ENCODE data around the gene ACYP1. TPM values are rescaled to one million over a fixed set of nuclear protein-coding genes. Genes with fewer than 3 reads are reported as not detected.

ACYP1 gene
- 21.8 and 34.0 TPM in 2 replicates for total RNA-seq (2014; rRNA removed; shearing (Covaris generic))

GRCh38 chr14:75063491-75064204, at the start of gene ACYP1:
Gene ACYP1, minus strand, starts transcription at chr14:75064024. Its CDS starts 471 bp downstream, at chr14:75063553.
- DNase-seq (ENCODE audit: low read depth) = peak; percentile 95

- no peak for DNase-seq (ENCODE audit: low read depth)
Observed at GRCh38 chr14:75109877-75110276, 46.1 kb upstream of the ACYP1 start.

GRCh38 chr14:75107186-75107585, 43.4 kb upstream of the ACYP1 start:
- no peak for DNase-seq (ENCODE audit: low read depth)

DNA sequence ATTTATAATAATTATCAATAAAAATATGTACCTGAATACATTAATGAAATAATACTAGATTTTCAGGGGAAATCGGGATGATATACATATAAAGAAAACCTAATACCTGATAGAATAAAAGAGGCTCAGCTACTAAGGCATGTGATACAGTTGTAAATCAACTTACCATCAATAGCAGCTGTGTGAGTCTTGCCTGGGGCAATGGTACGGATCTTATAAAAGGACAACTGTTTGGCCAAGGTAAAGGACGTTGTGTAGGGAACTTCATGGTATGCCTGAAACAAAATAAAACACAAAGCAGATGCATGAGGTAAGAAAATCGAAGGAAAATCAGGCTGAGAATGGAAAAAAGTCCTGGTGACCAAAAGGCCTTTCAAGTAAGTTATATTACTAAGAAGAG, 37.7 kb upstream of the ACYP1 start:
- no peak for DNase-seq (ENCODE audit: low read depth)

DNA sequence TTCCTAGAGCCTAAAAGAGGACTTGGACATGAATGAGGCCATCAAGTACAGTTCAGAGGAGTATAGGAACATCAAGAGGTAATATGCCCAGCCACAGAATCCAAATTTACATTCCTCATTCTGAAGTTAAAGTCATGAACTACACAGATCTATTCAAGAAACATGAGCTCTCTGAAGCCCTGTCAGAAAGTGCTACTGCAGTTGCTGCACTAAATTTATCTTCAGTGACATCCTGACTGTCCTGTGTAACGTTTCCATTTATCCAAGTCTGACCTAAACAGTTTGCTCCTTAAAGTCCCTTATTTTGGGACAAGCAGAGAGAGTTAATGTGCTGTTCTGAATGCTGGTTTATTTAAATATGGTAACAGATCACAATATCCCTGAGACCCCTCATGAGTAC, 34.9 kb upstream of the ACYP1 start:
- no peak for DNase-seq (ENCODE audit: low read depth)

- no peak for DNase-seq (ENCODE audit: low read depth)
Observed at GRCh38 chr14:75098212-75098611, 34.4 kb upstream of the ACYP1 start.

DNA sequence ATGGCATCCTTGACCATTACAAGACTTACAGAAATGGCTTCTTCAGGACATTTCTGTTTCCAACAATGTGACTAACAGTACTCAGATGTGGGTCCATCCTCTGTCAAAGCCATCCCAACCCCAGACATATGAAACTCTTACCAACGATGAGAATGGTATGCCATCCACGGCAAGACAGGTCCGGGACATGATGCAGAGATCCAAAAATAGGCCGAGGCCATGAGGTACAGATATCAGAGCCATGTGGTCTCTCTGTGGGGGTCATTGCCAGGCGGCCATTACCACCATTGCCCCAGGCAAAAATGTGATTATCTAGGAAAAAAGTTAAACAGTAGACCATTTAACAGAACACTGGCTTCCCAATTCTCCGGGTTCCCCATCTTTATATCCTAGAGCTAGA, 33.1 kb upstream of the ACYP1 start:
- no peak for DNase-seq (ENCODE audit: low read depth)

DNA sequence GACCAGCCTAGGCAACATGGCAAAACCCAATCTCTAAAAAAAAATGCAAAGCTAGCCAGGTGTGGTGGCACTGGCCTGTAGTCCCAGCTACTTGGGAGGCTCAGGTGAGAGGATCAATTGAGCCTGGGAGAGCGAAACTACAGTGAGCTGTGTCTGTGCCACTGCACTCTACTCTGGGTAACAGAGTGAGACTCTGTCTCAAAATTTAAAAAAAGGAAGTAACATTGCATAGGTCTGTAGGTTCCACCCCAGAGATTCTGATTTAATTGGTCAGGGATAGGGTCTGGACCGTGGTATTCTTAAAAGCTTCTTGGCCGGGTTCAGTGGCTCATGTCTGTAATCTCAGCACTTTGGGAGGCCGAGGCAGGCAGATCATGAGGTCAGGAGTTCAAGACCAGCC, 31.9 kb upstream of the ACYP1 start:
- no peak for DNase-seq (ENCODE audit: low read depth)

GRCh38 chr14:75094896-75095295, 31.1 kb upstream of the ACYP1 start:
- DNase-seq (ENCODE audit: low read depth) = no peak

DNA sequence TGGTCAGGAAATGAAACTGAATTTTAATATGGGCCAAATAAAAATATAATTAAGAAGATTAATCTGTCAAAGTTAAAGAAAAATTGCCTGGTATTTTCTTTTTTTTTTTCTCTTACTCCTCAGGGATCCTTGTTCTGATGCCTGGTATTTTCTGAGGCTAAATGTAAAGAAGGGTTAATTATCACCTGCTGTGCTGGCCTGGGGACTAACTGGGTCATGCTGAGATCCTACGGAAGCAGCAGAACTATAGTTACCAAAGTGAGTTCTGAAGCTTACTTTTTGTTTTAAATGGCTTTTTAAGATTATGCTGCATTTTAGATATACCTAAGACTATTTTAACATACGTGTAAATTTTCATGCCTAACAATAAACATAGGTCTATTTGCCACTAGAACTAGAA, 28.9 kb upstream of the ACYP1 start:
- DNase-seq (ENCODE audit: low read depth) = no peak

GRCh38 chr14:75091251-75091650, 27.4 kb upstream of the ACYP1 start:
- DNase-seq (ENCODE audit: low read depth) = no peak

DNA sequence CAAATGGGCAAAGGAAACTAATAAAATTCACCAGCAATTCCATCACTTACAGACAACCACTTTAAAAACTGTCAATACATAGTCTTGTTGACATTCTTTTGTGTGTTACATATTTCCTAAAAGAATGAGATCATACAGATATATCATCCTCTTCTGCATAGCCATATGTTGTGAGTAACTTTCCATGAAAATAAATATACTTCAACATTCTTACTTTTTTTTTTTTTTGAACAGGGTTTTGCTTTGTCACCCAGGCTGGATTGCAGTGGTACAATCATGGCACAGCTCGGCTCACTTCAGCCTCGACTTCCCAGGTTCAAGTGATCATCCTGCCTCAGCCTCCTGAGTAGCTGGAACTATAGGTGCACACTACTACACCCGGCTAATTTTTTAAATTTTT, 26.5 kb upstream of the ACYP1 start:
- DNase-seq (ENCODE audit: low read depth) = no peak

DNA sequence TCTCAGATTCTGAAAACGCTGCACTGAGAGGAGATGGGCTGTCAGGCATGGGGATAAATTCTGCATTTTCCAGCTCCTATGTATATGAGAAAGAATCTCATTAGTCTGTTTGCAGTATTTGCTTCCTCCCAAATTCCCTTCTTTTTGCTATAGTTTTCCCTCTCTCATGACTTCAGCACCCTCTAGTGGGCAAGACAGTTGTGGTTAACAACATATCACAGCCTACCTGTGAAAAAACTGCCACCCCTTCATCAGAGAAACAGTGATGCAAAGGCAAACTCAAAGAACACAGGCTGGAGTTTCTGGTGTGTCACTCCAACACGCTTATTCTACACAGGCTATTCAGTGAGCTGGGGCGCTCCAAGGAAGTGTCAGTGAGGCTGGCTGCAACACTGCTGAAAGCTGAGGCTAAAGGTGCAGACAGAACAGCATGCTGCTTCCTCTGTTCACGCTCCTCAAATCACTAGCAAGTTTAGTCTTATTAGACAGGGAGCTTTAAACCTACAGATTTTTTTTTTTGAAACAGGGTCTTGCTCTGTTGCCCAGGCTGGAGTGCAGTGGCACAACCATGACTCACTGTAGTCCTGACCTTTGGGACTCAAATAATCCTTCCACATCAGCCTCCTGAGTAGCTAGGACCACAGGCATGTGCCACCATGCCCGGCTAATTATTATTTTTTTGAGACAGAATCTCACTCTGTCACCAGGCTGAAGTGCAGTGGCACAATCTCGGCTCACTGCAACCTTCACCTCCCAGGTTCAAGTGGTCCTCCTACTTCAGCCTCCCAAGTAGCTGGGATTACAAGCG, 24.9 kb upstream of the ACYP1 start:
- peak; percentile 59 for DNase-seq (ENCODE audit: low read depth)

- DNase-seq (ENCODE audit: low read depth) = no peak
Observed at GRCh38 chr14:75088153-75088552, 24.3 kb upstream of the ACYP1 start.

GRCh38 chr14:75084513-75084912, 20.7 kb upstream of the ACYP1 start:
- no peak for DNase-seq (ENCODE audit: low read depth)

DNA sequence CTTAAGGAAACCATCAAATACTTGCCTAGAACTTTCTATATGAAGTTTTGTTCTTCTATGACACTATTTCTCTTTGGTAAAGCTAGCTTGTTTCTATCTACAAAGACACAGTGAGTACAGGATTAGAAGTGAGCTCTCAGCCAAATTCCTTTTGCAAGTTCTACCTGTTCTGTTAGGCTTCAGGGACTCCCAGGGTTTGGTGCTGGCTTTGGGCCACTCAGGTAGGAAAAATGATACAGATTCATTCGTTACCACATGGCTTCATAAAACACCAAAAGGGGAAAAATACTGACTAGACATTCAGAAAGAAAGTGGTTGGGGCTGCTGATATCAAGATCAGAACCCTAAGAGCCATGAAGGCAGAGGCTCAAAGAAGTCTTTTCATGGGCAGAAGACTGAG, 19.4 kb upstream of the ACYP1 start:
- DNase-seq (ENCODE audit: low read depth) = no peak

- DNase-seq (ENCODE audit: low read depth) = no peak
Observed at GRCh38 chr14:75081660-75082229, 17.9 kb upstream of the ACYP1 start.

- no peak for DNase-seq (ENCODE audit: low read depth)
Observed at GRCh38 chr14:75079521-75079920, 15.7 kb upstream of the ACYP1 start.

GRCh38 chr14:75077794-75078193, 14.0 kb upstream of the ACYP1 start:
- DNase-seq (ENCODE audit: low read depth) = no peak

GRCh38 chr14:75070383-75070782, 6.6 kb upstream of the ACYP1 start:
- no peak for DNase-seq (ENCODE audit: low read depth)

GRCh38 chr14:75069811-75070145, 6.0 kb upstream of the ACYP1 start:
- DNase-seq (ENCODE audit: low read depth) = no peak

DNA sequence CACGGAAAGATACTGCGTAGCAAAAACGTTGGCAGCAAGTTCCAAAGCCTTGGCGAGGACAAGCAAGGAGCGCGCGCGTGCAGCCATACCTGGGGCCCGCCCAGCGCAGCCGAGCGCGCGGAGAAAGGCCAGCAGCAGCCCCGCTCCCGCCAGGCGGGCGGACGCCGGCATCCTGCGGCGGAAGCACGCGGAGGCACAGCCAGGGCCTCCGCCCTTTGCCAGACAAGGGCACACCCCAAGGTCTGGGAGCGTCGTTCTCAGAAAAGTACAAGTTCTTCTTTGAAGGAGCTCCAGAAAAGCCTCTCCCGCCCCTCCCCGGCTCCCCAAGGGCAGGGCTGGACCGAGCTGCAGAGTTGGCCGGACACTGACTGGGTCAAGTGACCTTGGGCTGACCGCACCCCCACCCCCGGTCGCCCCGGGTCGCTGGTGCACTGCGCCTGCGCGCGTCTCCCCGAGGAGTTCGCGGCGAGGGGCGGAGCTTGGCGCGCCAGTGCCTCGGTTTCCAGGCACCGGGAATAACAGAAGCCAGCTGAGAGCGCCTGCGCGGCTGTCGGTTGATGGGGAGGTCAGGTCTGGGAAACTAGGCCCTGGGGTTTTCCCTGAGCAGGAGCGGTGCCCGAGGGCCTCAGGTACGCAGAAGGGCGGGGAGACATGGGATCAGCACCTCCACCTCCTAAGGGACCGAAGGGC, 5.4 kb upstream of the ACYP1 start, which contains the start of gene ZC2HC1C:
Gene ZC2HC1C (plus strand): TSS at position 521 of the 690 bp plus-strand sequence. CDS start 933 bp downstream, outside the sequence.
- peak; percentile 89 for DNase-seq (ENCODE audit: low read depth)

Measured in Daoy (cell line).